HG03342 (cell line): ENCODE data around the gene KIAA1549.
A peak's percentile ranks its signal among the peaks of the same experiment; 100 is the strongest.
"Not testable (repeated sequence)": the region's sequence is repeated elsewhere in the genome, so short reads cannot be mapped to it uniquely, and the experiment has no call there.

Source experiments
- ATAC-seq: cut with Tn5 transposase; IDR thresholded peaks from one replicate; pipeline ENCODE4 v1.9.1; 2021; ENCODE audit warnings: mild to moderate bottlenecking, moderate library complexity; ENCODE audit not compliant: unreplicated experiment

The KIAA1549 gene

DNA sequence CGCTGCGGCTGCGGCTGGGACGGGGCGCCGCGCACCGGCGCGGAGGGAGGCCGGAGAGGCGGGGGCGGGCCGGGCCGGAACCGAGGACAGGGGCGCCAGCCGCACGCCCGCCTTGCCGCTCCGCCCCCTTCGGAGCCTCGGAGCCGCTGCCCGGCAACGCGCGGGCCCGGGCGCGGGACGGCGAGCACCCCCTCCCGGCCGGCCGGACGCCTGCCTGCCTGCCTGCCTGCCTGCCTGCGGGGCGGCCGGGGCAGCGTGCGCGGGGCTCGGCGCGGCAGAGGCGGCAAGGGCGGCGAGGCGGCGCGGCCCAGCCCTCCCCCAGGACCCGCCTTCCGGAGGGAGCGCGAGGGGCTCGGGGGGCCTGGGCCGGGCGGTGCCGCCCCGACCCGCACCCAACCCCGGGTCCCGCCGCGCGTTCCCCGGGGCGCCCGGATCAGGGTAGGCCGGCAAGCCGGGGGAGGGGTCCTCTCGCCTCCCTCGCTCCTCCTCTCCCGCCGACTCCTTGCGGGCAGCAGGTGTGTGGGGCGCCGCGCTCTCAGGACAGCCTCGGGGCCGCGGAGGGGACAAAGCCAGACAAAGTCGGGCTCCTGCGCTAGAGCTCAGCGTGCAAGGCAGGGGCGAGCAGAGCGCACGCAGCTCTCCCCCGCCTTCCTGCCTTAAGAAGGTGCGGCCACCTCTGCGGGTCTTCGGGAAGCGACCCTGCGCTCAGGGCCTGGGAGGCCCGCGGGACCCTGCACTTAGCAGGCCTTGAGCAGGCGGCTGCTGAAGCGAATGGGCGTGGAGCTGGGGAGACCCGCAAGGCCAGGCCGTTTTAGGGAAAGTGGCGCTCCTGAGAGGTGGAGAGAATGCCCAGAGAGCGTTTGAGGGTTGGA, at the start of gene KIAA1549:
Gene KIAA1549, minus strand, starts transcription at position 58 of the 872 bp plus-strand sequence. CDS start 120 bp downstream, outside the sequence.
- ATAC-seq: peak; percentile 89

DNA sequence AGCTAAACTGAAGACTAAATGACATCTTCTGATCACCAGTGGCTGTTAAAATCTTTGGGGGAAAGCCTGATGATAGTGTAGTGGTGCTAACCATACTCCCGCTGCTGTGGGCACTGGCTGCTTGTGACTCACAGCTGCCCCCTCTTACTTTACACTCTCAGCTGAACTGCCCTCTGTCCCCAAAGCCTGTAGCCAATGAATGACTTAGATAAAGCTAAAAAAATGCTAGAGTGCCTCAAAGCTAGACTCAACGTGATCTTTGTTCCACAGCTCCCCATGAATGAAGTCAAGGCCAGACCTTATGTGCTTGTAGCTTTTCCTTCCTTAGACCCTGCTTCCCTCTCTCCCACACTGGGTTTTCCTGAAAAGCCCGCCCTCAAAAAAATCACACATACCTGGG, 48.2 kb upstream of the KIAA1549 start:
- ATAC-seq: no peak

DNA sequence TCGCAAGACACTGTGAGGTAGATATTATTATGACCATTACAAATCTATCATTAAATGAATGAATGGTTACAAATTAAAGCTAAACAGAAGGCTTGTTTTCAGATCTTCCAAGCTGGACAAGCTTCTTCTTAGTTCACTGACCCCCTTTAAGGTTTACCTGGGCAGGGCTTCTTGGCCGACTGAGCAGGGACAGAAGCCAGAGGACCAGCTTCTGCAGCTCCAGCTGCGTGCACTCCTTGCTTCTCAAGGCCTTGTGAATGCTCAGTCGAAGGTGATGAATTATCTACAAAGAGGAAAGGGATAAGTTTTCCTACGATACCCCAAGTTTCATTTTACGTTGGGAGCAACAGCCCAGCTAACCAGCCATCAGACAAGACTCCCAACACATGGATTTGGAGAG, 45.4 kb upstream of the KIAA1549 start:
- ATAC-seq: no peak

DNA sequence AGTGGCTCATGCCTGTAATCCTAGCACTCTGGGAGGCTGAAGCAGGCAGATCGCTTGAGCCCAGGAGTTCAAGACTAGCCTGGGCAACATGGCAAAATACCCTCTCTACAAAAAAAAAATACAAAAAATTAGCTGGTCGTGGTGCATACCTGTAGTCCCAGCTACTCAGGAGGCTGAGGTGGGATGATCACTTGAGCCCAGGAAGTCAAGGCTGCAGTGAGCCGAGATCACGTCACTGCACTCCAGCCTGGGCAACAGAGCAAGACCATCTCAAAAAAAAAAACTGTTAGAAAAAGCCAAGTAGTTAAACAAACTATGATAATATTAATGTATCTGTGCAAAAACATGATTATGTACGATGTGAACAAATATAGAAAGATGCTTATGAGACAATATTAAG, 44.7 kb upstream of the KIAA1549 start:
- not testable (repeated sequence) for ATAC-seq

DNA sequence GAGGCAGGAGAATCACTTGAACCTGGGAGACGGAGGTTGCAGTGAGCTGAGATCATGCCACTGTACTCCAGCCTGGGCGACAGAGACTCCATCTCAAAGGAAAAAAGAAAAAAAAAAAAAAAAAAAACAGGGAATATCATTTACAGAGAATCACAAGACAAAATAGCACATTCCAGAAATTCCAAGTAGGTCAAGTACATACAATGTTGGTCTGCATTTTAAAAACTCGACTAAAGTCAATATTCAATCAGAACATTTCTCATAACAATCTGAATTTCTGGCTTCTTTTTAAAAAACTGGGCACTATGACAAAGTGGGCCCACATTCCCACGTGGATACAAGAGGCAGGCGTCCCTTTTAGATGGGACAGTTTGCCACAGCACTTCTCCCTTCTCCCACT, 41.9 kb upstream of the KIAA1549 start:
- no peak for ATAC-seq

DNA sequence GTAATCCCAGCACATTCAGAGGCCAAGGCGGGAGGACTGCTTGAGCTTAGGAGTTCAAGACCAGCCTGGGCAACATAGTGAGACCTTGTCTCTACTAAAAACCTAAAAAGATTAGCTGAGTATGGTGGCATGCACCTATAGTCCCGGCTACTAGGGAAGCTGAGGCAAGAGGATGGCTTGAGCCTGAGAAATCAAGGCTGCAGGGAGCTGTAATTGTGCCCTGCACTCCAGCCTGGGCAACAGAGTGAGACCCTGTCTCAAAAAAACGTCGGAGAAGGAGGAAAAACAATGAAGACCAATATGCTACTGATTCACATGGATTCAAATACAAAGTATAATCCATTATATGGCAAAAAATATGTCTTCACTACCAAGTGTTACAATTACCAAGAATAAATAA, 41.1 kb upstream of the KIAA1549 start:
- ATAC-seq: no peak

DNA sequence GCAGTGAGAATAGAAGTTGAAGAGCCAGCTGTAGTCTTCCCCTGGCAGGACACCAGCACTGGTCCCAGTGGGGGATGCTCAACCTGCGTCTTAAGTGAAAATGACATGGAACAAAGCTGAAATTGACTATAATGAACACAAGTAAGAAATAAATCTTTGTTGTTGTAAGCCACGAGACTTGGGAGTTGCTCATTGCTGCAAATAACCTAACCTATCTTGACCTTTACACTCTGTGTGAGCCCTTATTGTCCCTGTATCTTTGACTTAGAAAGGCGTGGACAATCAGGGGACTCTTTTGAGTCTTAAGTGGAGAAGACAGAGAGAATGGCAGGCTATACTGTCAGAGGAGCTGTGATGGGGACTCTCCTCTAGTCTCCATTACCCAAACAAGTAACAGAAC, 37.7 kb upstream of the KIAA1549 start:
- ATAC-seq: no peak

DNA sequence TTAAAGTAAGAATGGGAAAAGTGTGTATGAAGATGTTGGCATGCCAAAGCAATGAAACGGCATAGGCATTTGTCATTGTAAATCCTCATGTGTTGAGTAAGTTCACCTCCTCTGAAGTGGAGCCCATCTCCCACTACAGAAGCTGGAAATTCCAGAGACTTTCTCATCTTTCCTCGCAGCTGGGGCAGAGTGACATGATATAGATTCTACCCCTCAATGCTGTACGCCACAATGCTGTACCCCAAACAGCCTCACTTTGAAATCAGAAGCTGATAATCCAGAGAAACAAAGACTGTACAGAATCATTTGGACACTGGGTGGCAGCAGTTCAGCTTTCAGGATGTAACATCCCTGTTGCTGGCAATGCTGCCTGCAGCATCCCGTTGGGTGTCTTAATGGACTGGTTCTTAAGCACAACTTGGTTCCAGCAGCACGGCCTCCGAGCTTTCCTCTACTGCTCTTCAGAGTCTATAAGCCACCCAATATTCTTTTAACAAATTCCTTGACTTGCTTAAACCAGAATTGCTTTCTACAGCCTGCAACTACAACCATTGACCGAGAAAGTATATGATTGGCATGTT, 35.8 kb upstream of the KIAA1549 start:
- ATAC-seq: peak; percentile 96

DNA sequence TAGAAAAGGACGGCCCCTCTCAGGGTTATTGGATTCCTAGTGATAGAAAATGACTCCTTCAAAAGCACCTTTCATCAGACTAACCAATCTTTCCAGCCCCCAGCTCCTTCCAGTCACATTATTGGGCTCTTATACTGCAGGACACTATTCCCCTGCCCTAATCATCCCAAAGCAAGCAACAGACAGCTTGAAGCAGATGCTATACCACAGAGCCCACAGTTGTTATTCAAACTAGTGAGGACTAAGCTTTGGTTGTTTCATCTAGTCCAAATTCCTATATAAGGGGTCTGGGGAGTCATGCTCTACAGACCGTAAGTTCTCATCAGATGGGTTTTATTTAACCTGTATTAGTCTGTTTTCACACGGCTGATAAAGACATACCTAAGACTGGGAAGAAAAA, 30.2 kb upstream of the KIAA1549 start:
- ATAC-seq: no peak

DNA sequence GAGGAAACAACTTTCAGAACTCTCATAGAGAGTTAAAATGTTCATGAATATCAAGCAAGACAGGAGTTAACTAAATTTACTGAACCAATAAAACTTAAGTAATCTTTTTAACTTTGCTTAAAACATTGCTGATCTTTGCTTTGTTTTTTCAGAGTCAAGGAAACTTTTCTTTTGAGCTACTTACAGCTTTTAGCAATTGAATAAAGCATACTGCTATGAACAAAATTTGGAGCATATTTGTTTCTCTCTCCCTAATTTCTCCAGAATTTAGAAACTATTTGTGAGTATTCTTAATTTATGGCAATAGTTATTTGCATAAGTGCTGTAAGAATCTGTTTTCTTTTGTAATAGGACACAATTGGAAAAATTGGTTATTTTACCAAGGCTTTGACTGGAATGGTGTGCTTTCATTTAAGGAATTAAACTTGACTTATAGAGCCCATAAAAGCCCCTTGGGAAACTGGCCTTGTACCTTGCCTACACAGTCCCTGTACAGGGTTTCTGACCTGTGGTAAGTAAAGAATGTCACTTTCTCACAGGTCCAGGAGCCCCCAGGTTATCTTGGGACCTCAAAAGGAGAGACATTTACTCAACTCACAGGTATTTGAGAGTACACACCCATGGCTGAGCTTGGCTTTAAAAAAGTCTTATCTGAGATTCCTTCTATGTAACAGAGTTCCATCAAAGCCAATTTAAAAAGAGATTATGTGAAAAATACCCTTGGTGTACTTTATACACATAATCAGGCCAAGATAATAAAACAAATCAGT, 23.3 kb upstream of the KIAA1549 start:
- no peak for ATAC-seq

DNA sequence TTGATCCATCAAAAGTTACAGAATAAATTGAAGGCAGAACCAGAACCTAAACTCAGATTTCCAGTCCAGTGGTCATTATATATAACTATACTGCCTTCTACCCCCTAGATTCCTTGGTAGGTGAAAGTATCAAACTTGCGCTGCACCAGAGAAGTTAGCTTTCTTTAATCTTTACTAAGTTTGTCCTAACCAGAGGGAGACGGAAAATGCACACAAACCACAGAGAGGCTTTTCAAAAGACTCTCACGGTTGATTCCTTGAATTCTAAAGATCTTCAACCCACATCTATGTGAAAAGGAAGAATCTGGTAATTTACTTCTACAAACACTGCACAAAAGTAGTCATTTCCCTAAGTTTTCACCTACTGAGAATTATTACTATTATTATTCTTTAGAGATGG, 18.2 kb upstream of the KIAA1549 start:
- ATAC-seq: no peak

DNA sequence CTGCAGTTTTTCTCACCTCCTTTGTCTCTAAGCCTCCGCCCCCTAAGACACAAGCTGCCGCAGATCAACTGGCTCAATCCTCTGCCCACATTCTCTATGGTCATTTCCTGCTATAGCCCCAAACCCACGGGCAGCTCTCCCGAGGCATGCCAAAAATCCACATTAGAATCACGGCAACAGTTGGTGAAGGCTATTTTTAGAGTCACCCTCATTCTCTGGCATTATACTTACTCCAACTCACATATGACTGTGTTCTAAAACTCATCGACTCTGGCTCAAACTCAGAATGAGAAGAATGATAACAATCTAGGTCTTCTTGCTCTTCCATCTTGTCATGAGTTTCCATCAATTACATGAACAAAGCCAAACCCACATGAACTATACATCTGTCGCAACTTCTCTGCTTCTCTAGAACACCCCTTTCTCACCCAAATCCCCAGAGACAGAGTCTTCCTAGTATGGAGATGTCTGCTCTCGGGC, 10.9 kb upstream of the KIAA1549 start:
- no peak for ATAC-seq

DNA sequence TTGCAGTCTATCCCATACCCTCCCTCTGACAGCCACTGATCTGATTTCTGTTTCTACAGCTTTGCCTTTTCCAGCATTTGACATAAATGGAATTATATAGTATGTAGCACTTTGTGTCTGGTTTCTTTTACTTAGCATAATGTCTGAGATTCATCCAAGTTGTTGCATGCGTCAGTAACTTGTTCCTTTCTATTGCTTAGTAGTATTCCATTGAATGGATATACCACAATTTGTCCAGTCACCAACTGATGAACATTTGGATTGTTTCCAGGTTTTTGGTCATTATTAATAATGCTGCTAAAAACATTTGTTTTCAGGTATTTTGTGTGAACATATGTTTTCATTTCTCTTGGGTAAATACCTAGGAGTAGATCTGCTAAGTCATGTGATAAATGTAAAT, 6.5 kb upstream of the KIAA1549 start:
- no peak for ATAC-seq

DNA sequence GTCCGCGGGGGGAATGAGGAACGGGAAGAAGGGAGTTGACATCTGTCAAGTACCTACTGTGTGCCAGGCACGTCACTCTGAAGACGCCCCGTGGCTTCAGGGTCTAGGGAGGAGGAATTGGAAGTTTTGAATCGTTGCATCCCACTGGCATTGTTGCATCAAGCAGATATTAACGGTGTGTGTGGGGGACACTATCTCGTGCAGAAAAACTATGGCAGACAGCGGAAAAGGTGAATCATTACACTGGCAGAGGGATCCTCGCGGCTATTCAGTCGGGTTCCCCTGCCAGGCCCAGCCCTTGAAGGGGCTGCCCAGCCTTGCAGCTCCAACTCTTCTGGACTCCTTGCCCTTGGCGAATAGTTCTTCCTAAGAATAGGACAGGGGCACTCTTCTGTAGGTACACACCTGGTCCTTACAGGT, 1.0 kb upstream of the KIAA1549 start:
- ATAC-seq: no peak

DNA sequence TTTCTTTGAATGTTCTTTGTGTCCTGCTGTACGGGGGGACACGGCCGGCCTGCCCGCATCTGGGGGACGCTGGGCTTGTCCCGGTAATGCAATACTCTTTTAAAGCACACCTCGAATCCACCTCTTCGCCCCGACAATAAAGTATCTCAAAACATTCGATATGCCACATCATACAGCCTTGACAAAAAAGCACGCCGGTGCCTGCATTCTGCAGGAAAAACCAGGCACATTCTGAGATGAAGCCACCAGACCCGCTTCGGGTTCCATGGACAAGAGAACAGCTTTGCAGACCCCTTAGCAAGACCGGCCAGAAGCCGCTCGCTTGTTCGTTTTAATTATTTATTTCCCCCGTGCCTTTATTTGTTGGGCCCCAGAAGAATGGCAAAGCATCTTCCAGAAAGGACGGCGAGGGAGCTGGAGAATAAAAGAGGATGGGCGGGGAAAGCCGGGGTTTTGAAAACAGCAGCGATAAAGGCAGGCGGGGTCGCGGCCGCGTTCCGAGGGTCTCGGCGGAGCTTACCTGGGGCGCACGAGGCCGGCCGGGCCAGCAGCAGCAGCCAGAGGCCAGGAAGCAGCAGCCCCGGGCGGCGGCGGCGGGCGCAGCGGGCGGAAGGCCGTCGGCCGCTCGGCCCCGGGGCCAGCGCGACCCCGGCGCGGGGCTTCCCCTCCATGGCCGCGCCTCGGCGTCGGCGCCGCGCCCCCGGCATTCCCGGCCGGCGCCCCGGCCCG, 462 bp downstream of the KIAA1549 start:
- peak; percentile 48 for ATAC-seq

DNA sequence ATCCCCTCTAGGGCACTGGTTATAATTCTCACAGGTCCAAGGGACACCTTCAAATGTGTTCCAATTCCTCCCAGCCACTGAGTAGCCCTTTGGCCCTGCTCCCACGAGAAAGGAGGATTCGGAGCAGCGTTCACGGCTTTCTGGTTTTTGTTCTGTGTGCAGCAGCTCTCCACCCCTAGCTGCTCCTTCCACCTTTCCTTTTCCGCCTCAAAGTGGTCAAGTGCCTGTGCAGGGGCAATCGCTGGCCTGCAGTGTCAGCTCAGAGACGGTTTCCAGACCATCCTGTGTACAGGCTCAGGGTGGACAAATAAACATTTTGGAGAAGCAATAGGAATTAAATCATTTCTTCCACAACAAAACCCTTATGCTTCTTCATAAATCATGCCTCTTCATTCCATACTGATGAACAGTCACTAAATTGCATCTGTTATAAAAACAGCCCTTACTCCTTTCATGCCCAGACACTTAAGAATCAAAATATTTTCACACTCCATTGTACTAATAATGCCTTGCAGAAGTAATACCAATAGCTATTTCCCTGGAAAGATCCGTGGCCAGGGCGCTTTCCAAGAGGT, 1.1 kb downstream of the KIAA1549 start:
- ATAC-seq: no peak

DNA sequence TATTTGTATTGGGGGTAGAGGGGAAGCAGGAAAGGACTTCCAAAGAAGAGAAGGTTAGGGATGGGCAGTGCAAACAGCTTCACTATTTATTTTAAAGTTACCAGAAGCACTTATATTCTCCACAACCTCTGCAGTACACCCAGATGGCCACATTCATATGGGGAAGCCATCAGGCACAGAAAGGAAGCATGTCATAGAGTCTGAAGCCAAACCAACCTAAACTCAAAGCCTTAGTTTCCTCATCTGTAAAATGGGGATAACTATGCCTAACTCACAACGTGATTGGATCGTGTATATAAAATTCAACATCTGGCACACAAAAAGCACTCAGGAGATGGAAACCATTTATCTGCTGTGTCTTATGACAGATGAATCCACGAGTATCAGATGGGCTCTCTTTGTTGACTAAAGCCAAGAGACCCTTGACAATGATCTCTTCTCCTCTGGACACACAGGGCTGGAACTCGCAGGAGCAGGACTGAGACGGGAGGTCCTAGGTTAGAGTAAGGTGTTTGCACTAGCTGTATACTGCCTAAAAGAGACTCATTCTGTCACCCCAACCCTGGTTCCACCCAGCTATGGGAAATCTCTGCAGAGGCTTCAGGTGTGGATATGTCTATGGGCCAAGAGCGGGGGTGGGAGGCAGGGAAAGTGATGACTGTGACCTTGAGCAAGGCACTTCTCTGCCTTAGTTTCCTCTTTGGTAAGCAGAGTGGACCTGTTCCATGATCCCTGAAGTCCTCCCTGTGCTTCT, 1.8 kb downstream of the KIAA1549 start:
- no peak for ATAC-seq

DNA sequence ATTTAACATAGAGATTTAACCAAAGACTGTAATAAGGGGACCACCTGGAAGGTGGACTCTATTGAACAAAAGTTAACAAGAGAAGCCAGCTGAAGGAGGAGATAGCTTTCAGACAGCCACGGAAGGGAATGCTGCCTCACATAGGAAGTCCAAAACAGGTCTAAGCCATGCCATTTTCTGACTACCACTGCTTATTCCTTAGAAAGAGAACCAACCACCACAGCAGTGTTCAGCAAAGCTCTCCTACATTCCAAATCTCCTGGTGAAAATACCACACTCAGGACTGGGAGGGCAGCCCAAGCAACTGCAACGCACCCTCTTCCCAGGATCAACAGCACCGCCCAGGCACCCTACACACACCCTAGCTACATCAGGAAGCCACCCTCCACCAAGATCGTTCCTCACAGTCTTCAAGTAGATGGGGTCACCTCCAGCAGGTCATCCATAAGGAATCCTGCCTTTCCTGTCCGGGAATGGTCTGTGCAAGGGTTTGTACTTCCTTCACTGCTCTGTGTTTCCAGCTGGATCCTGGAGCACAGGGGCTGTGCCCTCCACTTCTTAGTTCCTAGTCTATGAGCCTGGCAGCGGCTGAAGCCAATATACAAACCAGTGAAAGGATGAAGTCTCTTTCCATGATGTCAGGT, 2.5 kb downstream of the KIAA1549 start:
- no peak for ATAC-seq

DNA sequence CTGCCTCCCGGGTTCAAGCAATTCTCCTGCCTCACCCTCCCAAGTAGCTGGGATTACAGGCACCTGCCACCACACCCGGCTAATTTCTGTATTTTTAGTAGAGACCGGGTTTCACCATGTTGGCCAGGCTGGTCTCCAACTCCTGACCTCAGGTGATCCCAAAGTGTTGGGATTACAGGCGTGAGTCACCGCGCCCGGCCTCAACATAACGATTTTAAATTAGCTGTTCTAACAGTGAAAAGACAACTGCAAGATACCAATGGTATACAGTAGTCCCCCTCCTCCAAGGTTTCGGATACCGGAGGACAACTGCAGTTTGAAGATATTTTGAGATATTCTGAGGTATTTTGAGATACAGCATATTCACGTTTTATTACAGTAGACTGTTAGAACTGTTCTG, 5.0 kb downstream of the KIAA1549 start:
- ATAC-seq: not testable (repeated sequence)
